8988T (cell line): ENCODE data around the gene TMEM9.

Experiments used
- DNase-seq: peaks from one replicate; pipeline ENCODE4 v3.0.0; 2011

The TMEM9 gene

GRCh38 chr1:201100169-201100930 lies 53.9 kb downstream of the TMEM9 start:
- no peak for DNase-seq

- no peak for DNase-seq
Measured at GRCh38 chr1:201098992-201099677, 55.1 kb downstream of the TMEM9 start.

- DNase-seq: no peak
Measured at GRCh38 chr1:201096977-201097856, 57.1 kb downstream of the TMEM9 start.

- no peak for DNase-seq
Measured at GRCh38 chr1:201096041-201096461, 58.2 kb downstream of the TMEM9 start.

GRCh38 chr1:201095581-201095980 lies 58.7 kb downstream of the TMEM9 start:
- DNase-seq: no peak

- DNase-seq: no peak
Measured at GRCh38 chr1:201094832-201095231, 59.4 kb downstream of the TMEM9 start.

- DNase-seq: no peak
Measured at GRCh38 chr1:201093962-201094361, 60.3 kb downstream of the TMEM9 start.

- no peak for DNase-seq
Measured at GRCh38 chr1:201093561-201093960, 60.7 kb downstream of the TMEM9 start.

- no peak for DNase-seq
Measured at GRCh38 chr1:201092738-201093137, 61.5 kb downstream of the TMEM9 start.

- DNase-seq: no peak
Measured at GRCh38 chr1:201091256-201091655, 63.0 kb downstream of the TMEM9 start.

GRCh38 chr1:201090541-201090940 lies 63.7 kb downstream of the TMEM9 start:
- DNase-seq: no peak

GRCh38 chr1:201089596-201089995 lies 64.7 kb downstream of the TMEM9 start:
- no peak for DNase-seq

- no peak for DNase-seq
Measured at GRCh38 chr1:201088901-201089525, 65.3 kb downstream of the TMEM9 start.

- no peak for DNase-seq
Measured at GRCh38 chr1:201088395-201088794, 65.9 kb downstream of the TMEM9 start.

- DNase-seq: peak; percentile 94
Measured at GRCh38 chr1:201085902-201086735, 68.2 kb downstream of the TMEM9 start.
